ENCODE results near the gene ALG14.
A peak's percentile ranks its signal among the peaks of the same experiment; 100 is the strongest.
"Not testable (repeated sequence)": the region's sequence is repeated elsewhere in the genome, so short reads cannot be mapped to it uniquely, and the experiment has no call there.

The ALG14 gene

DNA sequence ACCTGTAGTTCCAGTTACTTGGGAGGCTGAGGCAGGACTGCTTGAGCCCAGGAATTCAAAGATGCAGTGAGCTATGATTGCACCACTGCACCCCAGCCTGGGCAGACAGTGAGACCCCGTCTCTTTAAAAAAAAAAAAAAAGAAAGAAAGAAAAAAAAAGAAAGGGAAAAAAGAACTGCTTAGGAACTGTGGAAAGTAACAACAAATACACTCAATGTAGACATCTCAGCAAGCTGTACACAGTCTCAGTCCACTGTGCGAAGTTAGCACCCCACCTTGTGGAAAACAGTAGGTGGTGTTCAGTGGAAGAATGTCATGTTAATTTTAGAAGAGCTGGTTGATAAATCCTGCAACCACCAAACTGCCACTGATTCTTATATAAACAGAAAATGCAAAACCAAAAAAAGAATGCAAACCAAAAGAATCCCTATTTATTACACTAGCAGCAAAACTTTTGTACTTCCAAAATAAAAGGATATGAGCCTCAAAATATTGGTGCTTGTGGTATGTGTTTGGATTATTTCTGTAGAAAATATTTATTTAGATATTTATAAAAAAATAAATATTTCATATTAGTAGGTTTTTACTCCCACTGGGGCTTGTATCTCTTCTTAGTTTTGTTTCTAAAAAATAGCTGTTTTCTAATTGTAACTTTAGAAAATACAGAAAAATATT lies 31.1 kb downstream of the ALG14 start:
- DNase-seq, result peak; percentile 49

DNA sequence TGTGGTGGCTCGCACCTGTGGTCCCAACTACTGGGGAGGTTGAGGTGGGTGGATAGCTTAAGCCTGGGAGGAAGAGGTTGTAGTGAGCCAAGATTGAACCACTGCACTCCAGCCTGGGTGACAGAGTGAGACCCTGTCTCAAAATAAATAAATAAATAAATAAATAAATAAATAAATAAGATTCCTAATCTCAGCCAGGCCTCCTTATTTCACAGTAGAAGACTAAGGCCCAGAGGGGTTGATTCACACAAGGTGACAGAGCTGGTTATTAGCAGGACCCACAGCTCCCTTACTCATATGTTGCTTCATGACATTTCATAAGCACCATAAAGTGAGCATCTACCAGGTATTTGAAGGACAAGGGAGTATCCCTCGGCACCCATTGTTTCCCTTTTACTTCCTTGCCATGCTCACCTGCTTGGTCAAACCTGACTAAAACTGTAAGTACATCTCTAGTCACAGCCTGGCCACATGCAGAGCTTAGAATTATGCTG lies 32.7 kb downstream of the ALG14 start:
- DNase-seq, result no peak

DNA sequence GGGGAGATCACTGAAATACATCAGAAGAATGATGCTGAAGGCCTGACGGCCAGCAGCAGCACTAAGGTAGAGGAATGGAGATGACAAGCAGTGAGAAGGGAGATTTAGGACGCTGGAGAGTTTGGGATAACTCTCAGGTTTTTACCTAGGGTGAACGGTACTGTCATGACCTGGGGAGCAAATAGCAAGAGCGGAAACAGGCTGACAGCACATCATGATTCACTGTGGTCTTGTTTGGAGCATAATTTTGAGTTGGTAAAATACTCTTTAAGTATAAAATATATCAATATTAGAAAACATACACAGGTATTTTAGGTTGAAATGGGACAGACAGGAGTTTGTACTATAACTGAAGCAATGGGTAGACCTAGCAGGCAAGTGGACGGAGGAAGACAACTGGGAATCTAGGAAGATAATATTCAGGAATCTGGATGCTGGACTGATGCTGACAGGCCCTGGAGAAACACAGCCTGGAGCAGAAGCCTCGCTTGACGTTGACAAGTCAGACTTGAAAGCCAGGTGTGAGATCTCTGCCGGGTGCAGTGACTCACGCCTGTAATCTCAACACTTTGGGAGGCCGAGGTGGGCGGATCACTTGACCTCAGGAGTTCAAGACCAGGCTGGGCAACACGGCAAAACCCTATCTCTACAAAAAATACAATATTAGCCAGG lies 33.3 kb downstream of the ALG14 start:
- no peak for DNase-seq

DNA sequence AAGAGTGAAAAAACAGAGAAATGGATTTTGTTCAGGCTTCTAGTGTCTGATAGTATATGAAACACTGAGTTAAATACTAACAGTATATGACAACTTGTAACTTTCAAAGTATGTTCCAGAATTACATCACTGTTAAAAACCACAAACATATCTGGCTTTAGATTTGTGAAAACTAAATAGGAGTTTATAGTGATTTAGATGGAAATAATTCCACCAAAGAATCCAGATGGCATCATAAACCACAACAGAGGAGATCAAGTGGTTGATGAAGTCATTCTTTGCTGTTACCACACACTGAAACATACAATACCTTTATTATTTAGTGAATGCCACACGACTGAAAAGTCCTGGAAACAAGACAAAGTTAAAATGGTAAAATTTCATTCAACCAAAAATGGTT lies 37.2 kb downstream of the ALG14 start:
- no peak for DNase-seq

DNA sequence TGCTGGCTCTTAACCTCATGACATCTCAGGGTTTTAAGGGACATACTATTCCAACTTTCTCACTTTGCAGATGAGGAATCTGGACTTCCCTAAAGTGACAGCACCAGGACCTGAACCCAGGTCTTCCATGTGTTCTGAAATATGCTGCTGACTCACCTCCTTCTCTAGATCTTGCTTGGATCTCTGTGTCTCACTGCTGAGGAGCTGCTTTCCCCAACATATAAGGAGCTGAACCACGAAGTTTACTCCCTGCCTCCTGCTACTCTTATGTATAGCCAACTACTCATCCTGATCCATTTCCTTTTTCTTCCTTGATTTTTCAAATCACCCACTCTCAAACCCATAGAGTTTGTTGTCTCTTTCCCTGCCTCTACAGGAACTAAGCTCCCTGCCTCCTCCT lies 38.2 kb downstream of the ALG14 start:
- DNase-seq, result no peak

DNA sequence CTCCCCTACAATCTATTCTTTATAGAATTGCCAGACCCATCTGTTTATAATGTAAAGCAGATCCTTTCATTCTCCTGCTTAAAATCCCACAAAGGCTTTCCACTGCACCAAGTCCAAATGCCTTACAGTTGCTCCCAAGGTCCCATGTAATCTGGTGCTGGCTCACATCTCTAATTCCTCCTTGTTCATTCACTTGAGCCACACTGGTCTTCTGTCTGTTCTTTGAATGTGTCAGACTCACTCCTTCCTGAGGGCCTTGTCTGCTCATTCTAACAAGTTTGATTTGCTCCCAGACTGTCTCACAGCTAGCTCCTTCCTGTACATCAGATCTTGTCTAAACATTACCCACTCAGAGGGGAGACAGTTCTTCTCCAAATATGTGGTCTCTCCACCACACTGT lies 38.9 kb downstream of the ALG14 start:
- DNase-seq, result no peak

DNA sequence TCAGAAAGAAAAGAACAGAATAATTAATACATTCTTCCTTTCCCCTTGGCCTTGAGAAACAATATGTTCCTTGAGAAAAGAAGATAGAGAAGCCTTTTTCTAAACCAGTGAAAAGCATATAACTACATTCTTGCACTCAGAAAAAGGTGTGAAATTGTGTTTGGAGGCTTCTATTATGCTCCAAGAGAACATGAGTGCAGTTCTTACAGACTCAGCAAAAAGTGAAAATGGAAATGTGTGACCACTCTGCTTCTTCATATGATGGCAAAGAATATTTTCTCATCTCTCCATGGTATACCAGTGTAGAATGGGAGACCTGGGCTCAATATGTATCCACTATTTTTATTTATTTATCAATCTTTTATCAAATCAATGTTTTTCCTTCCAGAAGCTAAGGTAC lies 43.2 kb downstream of the ALG14 start:
- DNase-seq, result no peak

DNA sequence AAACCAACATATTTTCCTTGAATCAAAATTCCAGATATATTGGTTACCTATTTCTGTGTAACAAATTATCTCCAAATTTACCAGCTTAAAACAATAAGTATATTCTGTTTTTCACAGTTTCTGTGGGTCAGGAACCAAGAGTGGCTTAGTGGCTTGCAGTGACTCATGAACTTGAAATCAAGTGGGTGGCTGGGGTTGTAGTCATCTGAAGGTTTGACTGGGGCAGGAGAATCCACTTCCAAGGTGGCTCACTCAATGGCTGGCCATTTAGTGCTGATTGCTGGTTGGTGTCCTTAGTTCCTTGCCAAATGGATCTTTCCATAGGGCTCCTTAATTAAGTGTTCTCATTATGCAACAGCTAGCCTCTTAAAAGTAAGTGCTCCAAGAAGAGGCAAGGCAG lies 43.8 kb downstream of the ALG14 start:
- no peak for DNase-seq

DNA sequence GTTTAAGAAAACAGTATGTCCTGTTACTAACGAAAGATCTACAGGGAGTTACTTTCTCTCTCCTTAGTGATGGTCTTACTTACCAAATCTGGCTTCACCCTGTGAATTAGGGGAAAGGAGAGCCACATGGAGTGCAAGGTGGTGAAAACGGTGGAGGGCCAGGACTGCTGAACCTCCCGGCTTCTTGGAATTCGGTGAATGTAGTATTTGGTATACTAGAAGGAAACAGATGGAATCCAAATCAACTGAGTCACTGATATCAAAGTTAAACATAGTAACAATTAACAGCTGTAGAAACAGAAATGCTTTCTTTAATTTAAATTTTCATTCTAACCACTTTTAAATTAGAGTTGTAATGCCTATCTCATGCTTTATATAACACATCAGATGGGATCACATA lies 45.7 kb downstream of the ALG14 start:
- no peak for DNase-seq

DNA sequence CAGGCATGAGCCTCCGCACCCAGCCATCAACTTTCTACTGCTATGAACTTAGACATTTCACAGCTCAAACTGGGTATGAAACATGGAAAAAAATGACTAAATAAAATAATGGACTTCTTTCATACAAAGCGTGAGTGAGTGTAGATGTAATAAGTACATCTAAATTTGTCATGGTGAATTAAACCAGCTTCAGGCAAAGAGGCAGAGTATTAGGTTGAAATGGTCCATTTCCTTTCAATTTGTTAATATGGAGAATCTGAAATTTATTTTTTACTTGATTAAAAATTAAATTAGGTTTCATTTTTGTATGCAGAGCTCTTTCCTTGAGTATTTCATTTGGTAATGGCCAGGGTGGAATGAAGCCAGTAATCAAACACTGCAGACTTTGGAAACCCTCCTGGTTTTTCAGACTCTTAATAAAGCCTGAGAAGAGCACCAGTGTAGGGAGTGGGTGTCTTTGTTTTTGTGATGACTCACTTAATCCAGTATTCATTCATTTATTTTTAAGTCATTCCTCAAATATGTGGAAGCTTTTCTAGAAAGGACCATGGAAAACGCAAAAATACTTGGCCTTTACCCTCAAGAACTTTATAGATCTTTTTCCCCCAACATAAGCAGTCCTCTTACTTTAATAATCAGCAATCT lies 49.2 kb downstream of the ALG14 start:
- DNase-seq, result no peak

DNA sequence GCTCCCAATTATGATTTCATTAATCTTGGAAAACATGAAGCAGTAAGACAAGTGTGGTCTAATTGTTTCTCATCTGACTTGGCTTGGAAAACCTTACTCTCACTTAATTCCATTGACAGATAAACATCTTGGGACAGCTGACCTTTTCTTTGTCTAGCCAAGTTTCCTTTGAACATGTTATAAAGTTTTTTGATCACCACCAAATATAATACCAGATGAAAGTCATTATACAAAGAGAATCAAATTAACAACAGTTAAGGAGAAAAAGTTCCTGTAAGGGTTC lies 50.2 kb downstream of the ALG14 start:
- no peak for DNase-seq

DNA sequence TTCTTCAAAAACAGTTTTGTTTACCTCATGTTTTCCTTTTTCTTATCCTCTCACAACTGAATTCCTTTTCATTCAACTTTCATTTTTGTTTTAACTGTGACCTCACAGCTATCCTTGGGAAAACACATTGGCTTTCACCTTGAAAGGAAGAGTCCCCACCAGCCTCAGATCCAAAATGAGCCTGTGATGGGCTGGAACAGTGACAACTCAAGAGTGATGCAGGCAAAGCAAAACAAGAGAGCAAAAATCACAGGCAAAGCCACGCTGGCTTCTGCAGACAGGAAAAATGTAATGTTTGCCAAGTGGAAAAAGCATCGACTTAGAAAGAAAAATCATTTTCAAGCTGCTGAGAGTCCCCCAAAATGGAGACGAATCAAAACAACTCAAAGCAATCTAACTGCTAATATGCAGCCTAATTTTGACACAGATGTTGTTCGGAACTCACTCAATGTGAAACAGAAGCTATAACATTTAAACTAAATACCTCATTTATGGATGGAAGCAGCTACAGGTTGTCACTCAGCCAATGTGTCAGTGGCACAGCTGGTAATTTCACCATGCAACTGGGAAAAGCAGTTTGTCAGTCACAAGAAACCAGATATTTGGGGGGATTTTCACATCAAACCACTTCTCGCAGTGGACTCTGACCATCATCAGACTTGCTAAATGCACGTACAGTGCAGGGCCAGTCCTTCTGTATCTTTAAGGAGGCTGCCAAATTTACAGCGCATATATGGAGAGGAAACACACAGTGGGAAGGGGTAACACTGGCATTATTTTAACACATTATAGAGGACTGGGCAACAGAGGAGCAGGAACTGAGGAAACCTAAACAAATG lies 50.7 kb downstream of the ALG14 start:
- DNase-seq, result no peak

DNA sequence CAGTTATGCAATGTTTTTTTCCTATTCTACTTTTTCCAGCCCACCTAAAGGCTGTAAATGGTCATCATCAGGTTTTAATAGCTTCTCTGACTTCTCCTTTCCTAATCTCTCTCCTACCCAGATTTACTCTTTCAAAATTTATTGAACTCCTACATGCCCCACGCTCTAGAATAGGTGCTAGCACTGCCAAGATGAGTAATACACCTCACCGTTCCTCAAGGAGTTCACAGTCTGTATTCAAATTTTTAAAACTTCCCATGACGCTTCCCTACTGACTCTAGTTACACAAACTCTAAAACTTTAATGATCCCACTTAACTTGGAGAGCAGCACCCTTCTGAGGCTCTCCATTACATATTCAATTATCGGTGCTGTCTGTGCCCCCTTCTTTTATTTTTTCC lies 51.6 kb downstream of the ALG14 start:
- no peak for DNase-seq

DNA sequence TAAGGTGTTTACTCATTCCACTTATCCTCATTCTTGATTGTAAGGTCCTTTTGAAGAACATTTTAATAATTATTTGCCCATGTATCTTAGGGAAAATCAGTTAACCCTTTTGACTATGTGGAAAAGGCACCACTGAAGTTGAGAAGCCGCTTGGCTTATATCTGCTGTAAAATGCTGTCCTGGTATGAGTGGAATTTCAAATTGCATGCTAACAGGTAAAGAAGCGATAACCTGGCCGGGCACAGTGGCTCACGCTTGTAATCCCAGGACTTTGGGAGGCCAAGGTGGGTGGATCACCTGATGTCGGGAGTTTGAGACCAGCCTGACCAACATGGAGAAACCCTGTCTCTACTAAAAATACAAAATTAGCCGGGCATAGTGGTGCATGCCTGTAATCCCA lies 53.3 kb downstream of the ALG14 start:
- DNase-seq, result not testable (repeated sequence)

DNA sequence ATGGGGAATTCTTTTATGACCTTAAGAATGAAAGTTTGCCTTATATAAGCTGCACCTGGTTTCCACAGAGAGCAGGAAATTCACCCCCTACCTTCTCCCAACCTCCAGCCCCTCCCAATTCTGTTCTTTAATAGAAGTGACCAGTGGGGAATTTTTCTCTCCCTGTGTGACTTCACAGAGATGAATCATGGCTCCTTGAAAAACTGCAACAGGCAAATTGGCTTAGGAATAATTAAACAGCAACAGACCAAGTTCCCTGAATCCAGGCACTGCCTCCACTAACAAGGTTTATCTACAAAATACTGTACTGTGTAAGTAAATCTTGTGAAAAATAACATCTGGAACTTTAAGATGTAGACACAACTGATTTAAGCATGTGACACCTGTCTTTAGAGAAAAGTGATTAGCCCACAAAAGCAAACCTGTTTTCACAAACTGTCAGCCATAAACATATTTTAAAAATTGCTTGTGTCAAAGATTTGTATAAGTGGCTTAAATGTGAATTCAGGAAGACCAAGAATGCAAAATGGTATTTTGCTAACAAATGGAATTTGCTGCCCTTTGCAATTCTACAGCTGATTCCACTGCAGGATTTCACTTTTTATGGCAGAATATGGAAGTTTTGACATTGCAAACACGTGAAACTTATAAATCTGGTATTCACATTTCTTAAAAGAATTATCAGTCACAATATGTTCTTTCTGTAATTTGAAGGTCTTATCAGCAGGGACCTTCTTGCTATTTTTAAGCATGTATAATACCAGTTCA lies 54.0 kb downstream of the ALG14 start:
- no peak for DNase-seq

DNA sequence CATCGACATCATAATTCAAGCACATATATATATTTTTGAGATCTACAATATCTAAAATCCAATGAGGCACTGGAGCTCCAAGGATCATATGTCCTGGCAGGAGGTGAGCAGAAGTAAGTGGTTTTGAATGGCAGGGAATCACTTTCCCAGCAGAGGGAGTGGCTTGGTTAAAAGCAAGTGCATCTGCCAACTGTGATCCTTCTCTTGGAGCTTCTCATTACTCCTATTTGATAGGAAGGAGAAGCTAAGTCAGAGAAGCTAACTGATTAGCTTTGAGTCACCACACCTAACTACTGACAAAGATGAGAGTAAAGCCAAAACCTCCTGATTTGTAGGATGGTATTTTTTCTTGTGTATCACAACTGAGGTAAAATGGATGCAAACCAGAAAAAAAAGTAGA lies 55.0 kb downstream of the ALG14 start:
- no peak for DNase-seq

DNA sequence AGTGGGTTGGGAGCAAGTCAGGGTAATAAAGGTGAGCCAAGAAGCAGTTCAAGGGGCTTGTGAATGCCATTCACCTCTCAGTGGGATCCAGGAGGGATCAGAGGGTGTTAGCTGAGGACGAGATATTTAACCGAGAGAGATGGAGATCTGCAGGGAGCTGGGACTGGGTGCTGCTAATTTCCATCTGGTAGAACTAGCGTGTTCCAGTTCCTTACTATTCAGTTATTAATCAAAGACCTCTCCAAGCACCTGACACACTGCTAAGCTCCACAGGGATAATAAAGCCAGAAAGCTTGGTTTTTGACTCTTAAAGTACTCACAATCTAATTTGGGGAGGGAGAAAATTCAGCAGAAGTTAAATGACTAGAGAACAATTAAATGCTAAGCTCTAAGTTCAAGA lies 57.7 kb downstream of the ALG14 start:
- no peak for DNase-seq

DNA sequence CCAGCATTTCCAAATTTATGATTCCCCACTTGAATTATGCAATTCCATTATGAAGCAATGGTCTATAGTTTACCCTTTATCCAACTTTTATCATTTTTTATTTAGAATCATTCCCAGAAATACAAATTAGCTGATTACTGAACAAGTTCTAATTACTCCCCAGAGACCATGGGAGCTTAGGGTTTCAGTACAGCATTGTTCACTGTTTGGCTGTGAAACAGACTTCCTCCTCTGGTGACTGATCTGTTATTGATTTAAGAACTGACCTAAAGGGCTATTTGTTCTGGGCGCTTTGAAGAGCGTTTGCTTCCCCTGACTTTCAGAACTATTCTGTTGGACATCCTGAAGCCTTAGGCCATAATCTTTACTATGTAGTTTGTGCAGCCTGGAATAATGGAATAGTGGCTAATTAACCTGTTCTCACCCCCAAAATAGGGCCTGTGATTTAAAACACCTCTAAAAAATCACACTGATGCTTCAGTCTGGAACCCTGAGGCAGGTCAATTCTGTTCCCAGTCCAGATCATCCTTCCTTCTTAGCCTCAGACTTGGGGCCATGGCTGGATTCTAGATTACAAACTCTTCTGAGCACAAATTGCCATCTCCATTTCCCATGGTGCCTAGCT lies 58.7 kb downstream of the ALG14 start:
- DNase-seq, result no peak

DNA sequence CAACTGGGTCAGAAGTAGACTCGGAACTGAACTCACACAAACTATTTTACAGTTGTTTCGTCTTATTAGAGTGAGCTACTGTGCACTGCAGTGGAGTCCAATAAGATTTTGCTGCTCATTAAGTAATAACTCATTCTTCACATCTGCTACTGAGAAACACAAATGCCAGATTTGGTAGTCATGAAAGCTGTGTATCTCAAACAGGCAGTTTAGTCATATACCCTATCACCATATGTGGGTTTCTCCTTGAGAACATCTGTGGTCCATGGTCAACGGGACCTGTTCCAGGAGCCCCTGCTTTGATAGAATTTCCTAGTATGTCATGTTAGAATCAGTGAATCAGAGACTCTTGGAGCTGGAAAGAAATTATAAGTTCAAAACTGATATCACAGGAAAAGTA lies 60.4 kb downstream of the ALG14 start:
- DNase-seq, result no peak

DNA sequence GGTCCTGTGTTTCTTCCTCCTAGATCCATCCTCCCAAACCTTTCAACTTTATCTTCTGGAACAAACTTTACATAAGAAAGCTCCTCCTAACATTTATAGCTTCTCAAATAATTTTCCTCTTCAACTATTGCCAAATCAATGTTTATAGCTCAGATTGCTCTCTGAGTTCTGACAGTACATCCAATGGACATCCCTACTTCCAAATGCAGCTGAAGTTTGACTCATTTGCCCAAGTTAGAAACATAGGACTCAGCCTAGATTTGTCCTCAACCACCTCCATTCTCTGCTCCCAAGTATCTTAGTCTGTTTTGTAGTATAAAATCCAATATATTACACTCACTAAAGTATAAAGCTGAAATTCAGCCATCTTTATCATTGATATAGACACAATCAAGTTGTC lies 62.6 kb downstream of the ALG14 start:
- DNase-seq, result no peak

DNA sequence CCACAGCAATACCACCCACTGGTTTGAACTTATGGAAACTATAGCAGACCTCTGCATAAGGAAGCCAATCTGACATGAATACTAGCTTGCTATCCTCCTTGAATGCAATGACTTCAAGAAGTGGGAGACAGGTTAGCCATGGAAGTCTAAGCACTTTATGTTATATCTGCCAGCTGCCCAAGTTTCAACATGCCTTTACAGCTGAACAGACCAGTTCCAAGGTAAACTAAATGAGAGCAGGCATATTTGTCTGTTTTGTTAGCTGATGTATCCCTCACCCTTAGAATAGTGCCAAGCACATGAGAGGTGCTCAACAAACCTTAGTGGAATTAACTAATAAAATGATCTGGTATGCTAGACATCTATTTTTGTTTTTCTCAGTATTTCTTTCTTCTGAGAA lies 65.1 kb downstream of the ALG14 start:
- no peak for DNase-seq

DNA sequence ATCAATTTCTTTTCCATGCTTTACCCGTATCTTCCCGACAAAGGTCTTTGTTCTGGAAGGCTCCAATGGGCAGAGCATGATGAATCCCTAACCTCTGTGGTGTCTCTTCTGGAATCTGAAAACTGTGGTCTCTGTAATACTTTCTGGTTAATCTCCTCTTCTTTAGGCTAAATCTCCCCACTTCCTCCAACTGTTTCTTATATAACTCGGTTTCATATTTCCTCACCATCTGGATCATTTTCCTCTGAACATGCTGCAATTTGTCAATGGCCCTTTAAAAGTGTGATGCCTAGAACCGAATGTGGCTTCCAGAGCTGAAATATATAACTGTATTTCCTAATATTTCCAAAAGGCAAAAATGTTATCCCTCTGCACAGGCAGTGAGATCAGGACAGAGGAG lies 66.1 kb downstream of the ALG14 start:
- DNase-seq, result no peak
